GM23338 (cell line): Measurements from ENCODE around the gene ALDH3B1.

Experiments used
- CTCF ChIP-seq, 2 experiments: fragments of 200-600 bp in 1 of 2; sonication (generic) in 1 of 2; conservative IDR thresholded peaks; 2 replicates each; pipeline versions ENCODE4 v1.5.1 to v1.6.1; 2016 to 2017; ENCODE audit warnings: antibody characterized with exemption in 2 of 2, low read depth in 2 of 2, mild to moderate bottlenecking in 2 of 2, moderate library complexity in 1 of 2
- ETS1 ChIP-seq: IDR thresholded peaks from 2 replicates; pipeline ENCODE4 v1.6.1; 2016; ENCODE audit warnings: antibody characterized with exemption
- EZH2 ChIP-seq: fragments of 200-600 bp; sonication (generic); IDR thresholded peaks from one replicate; pipeline ENCODE4 v1.8.0; 2017; ENCODE audit warnings: antibody characterized with exemption, mild to moderate bottlenecking, low read depth; ENCODE audit not compliant: unreplicated experiment
- EZH2phosphoT487 ChIP-seq: fragments of 200-600 bp; sonication (generic); IDR thresholded peaks from one replicate; pipeline ENCODE4 v1.8.1; 2018; ENCODE audit warnings: antibody characterized with exemption; ENCODE audit not compliant: unreplicated experiment
- POLR2AphosphoS5 ChIP-seq: IDR thresholded peaks from 2 replicates; pipeline ENCODE4 v1.6.1; 2016; ENCODE audit warnings: antibody characterized with exemption, low read depth
- TF ChIP-seq, protein P1 (sequence below): IDR thresholded peaks from one replicate; pipeline ENCODE4 v1.6.1; 2018; ENCODE audit warnings: antibody characterized with exemption; ENCODE audit not compliant: unreplicated experiment

DNA sequence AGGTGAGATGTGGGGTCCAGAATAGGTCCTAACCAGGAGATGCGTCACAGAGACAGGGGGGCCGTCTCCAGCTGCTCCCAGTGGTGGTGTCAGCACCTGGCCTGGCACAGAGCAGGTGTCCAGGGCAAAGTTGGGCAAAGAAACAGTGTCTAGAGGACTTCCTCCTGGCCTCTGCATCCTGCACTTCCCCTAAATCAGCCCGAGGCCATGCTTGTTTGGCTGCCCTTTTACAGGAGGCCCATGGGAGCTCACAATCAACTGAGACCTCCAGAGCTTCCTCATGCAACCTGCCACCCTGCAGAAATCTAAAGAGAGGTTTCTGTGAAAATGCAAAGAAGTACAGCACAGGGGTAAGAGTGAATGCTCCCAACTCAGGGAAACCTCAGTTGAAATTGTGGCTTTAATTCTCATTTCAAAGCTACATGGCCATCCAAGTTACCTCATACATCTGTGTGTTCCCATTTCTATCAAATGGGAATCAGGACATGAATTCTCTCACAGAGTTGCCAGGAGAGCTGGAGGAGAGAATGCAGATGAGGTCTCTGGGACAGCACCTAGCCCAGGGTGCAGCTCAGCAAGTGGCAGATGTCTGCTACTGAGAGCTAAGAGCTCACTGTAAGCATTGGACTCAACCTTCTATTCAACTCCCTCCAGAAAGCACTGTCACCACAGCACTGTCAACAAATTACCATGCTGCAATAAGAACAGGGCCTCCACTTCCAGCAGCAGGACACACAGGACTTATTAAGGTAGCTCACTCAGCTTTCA is 61.3 kb downstream of the ALDH3B1 start:
- no peak for TF ChIP-seq EZH2
- TF ChIP-seq CTCF (conservative IDR thresholded peaks at IDR 0.05; ENCODE audit: low read depth in 2 of 2): no peak
- TF ChIP-seq EZH2phosphoT487: no peak
- TF ChIP-seq, protein P1, sequence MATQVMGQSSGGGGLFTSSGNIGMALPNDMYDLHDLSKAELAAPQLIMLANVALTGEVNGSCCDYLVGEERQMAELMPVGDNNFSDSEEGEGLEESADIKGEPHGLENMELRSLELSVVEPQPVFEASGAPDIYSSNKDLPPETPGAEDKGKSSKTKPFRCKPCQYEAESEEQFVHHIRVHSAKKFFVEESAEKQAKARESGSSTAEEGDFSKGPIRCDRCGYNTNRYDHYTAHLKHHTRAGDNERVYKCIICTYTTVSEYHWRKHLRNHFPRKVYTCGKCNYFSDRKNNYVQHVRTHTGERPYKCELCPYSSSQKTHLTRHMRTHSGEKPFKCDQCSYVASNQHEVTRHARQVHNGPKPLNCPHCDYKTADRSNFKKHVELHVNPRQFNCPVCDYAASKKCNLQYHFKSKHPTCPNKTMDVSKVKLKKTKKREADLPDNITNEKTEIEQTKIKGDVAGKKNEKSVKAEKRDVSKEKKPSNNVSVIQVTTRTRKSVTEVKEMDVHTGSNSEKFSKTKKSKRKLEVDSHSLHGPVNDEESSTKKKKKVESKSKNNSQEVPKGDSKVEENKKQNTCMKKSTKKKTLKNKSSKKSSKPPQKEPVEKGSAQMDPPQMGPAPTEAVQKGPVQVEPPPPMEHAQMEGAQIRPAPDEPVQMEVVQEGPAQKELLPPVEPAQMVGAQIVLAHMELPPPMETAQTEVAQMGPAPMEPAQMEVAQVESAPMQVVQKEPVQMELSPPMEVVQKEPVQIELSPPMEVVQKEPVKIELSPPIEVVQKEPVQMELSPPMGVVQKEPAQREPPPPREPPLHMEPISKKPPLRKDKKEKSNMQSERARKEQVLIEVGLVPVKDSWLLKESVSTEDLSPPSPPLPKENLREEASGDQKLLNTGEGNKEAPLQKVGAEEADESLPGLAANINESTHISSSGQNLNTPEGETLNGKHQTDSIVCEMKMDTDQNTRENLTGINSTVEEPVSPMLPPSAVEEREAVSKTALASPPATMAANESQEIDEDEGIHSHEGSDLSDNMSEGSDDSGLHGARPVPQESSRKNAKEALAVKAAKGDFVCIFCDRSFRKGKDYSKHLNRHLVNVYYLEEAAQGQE: no peak
- no peak for TF ChIP-seq ETS1
- TF ChIP-seq POLR2AphosphoS5: no peak
